A549 treated with GW870086 at 1 μM for 4 hours (cell line): Measurements from ENCODE around the gene KRTAP10-11. TPM values are rescaled to one million over a fixed set of nuclear protein-coding genes. Genes with fewer than 3 reads are reported as not detected.

Experiments
- total RNA-seq: library from RNA; stranded (reverse); fragments of 200-300 nt; extraction: Qiagen RNA extraction; gene quantifications from 5 replicates; pipeline ENCODE4 v1.2.3, GENCODE V29; 2022; ENCODE audit warnings: low read depth

Gene KRTAP10-11
- total RNA-seq: not detected in 5 replicates

GRCh38 chr21:44646366-44647221 lies at the start of gene KRTAP10-11:
TSS of gene KRTAP10-11 (plus strand) at chr21:44646414. CDS start at chr21:44646459, 45 bp downstream.

DNA sequence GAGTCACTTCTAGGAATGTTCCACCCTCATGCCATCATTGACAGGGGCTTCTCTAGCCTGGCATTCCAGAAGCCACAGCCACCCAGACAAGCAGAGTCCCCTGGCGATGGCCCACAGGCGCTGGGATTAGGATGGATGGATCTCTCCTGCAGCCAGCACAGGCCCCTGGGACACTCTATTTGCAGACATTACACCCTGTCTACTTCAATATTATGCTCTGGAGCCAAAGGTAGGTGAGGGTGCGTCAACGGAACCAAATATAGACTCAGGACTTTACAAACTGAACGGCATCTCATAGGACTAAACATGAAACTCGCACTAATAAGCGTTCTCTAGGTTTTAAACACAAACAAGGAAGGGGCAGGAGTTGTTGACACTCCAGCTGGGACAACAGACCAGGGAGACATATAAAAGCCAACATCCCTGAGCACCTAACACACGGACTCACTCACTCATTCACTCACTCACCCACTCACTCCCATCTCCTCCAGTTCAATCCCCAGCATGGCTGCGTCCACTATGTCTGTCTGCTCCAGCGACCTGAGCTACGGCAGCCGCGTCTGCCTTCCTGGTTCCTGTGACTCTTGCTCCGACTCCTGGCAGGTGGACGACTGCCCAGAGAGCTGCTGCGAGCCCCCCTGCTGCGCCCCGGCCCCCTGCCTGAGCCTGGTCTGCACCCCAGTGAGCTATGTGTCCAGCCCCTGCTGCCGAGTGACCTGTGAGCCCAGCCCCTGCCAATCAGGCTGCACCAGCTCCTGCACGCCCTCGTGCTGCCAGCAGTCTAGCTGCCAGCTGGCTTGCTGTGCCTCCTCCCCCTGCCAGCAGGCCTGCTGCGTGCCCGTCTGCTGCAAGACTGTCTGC lies 45.9 kb upstream of the KRTAP10-11 start, which contains the start of gene KRTAP10-7:
KRTAP10-7 (plus strand) TSS at position 480 of the 861 bp plus-strand sequence; CDS start at position 505, 25 bp downstream.

GRCh38 chr21:44612029-44612486 lies 34.2 kb upstream of the KRTAP10-11 start, which contains the start of gene KRTAP10-8:
TSS of gene KRTAP10-8 (plus strand) at chr21:44612079. CDS start at chr21:44612101, 22 bp downstream.

GRCh38 chr21:44626673-44627143 lies 19.5 kb upstream of the KRTAP10-11 start, which contains the start of gene KRTAP10-9:
TSS of gene KRTAP10-9 (plus strand) at chr21:44627093. CDS start at chr21:44627172, 79 bp downstream.

GRCh38 chr21:44637018-44637850 lies 9.0 kb upstream of the KRTAP10-11 start, which contains the start of gene KRTAP10-10:
TSS of gene KRTAP10-10 (plus strand) at chr21:44637356. CDS start at chr21:44637418, 62 bp downstream.

DNA sequence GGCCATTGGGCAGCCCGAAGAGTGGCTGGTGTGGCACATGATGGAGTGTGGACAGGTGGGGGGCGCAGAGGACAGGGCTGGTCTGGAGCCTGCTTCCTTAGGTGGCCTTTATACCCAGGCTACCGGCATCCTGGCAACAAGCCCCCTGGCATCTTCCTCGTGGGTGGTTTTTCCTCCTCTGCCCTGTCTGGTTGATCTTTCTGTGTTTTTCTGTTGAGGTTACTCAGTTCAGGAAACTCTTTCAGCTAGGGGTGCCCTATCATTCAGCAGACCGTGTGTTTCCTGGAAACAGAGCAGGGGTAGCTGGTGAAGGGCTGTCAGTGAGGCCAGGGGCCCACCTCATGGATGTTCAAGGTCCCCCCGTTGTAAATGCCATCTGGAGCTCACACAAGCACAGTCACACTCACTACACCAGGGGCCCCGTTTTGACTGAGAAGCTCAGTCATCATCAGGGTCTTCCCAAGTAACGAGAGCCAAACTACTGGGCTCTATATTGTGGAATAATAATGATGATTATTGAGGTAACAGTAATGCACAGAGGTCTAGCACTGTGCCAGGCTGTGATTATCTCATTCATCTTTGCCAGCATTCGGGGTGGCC lies 8.5 kb downstream of the KRTAP10-11 start, which contains the start of gene KRTAP12-4:
KRTAP12-4 (minus strand) TSS at position 84 of the 600 bp plus-strand sequence; CDS start at position 39, 45 bp downstream.

DNA sequence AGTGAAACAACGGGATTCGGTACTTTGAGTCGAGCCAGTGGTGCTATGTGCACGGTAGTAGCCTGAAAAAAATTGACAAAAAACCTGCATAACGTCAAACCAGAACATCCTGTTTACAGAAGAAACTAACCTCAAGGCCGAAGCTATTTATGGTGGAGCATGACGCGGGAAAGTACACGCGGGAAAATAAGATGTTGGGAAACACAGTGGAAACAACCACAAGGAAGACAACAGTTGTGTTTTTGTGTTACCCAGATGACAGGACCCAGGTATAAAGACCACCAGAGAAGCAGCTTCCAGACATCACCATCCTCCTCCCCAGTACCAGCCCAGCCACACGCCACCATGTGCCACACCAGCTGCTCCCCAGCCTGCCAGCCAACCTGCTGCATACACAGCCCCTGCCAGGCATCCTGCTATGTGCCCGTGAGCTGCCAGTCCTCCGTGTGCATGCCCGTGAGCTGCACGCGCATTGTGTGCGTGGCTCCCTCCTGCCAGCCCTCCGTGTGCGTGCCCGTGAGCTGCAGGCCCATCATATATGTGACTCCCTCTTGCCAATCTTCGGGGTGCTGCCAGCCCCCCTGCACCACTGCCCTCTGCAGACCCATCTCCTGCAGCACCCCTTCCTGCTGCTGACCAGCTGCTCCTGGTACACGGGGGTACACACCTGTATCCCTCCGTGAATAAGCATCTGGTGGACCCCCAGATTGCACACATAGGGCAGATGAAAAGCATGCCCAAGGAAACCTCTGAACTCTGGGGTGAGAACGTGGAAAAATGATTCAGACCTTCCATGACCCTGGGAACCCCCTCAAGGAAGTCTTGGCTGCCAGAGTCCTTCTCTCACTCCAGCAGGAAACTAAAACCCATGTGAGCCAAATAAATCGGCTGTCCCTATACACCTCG lies 11.7 kb downstream of the KRTAP10-11 start, which contains the start of gene KRTAP12-3:
KRTAP12-3 (plus strand) TSS at position 298 of the 906 bp plus-strand sequence; CDS start at position 346, 48 bp downstream.

DNA sequence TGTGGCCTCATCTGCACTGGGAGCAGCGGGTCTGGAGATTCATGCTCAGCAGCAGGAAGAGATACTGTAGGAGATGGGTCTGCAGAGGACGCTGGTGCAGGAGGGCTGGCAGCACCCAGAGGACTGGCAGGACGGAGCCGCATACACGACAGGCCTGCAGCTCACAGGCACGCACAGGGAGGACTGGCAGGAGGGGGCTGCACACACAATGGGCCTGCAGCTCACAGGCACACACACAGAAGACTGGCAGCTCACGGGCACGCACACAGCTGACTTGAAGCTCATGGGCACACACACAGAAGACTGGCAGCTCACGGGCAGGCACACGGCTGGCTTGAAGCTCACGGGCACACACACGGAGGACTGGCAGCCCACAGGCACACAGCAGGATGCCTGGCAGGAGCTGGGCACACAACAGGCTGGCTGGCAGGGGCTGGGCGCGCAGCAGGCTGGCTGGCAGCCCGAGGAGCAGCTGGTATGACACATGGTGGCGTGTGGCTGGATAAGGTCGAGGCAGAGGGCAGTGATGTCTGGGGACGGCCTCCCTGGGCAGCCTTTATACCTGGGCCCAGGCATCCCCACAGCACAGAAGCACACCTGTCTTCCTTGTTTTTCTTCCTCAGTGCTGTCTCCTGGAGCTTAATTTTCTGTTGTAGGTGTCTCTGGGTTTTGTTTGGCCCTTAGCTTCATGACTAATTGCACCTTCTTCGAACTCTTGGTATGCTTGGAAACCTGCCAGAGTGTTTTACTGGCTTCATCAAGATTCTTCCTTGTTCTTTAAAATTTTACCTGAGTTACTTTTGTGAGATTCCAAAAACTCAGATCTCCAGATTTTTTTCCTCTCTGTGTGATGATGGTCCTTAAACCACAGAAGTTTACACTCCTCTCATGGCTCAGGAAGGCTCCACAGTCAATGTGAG lies 20.4 kb downstream of the KRTAP10-11 start, which contains the start of gene KRTAP12-2:
KRTAP12-2 (minus strand) TSS at position 527 of the 920 bp plus-strand sequence; CDS start at position 486, 41 bp downstream.

GRCh38 chr21:44681861-44682579 lies 35.8 kb downstream of the KRTAP10-11 start, which contains the start of gene KRTAP12-1:
TSS of gene KRTAP12-1 (minus strand) at chr21:44682163. CDS start at chr21:44682123, 40 bp downstream.

Other genes with a start within 250 kb of the KRTAP10-11 start
- 1.2 to 2.1 TPM (median 1.9 TPM) in 5 replicates for gene LRRC3, start 190.9 kb upstream of the KRTAP10-11 start, total RNA-seq
- not detected in 5 replicates for gene KRTAP10-1, start 106.2 kb upstream of the KRTAP10-11 start, total RNA-seq
- not detected in 5 replicates for gene KRTAP10-2, start 94.9 kb upstream of the KRTAP10-11 start, total RNA-seq
- gene KRTAP10-3, start 87.6 kb upstream of the KRTAP10-11 start, total RNA-seq: not detected in 5 replicates
- gene KRTAP10-4, start 72.7 kb upstream of the KRTAP10-11 start, total RNA-seq: not detected in 5 replicates
- not detected in 5 replicates for gene KRTAP10-5, start 65.8 kb upstream of the KRTAP10-11 start, total RNA-seq
- gene KRTAP10-6, start 53.9 kb upstream of the KRTAP10-11 start, total RNA-seq: not detected in 5 replicates
- gene KRTAP10-7, start 45.8 kb upstream of the KRTAP10-11 start, total RNA-seq: not detected in 5 replicates
- gene KRTAP10-8, start 34.3 kb upstream of the KRTAP10-11 start, total RNA-seq: not detected in 5 replicates
- gene KRTAP10-9, start 19.3 kb upstream of the KRTAP10-11 start, total RNA-seq: not detected in 5 replicates
- not detected in 5 replicates for gene KRTAP10-10, start 9.1 kb upstream of the KRTAP10-11 start, total RNA-seq
- not detected in 5 replicates for gene KRTAP12-4, start 8.2 kb downstream of the KRTAP10-11 start, total RNA-seq
- gene KRTAP12-3, start 11.5 kb downstream of the KRTAP10-11 start, total RNA-seq: not detected in 5 replicates
- not detected in 5 replicates for gene KRTAP12-2, start 20.5 kb downstream of the KRTAP10-11 start, total RNA-seq
- not detected in 5 replicates for gene KRTAP12-1, start 35.7 kb downstream of the KRTAP10-11 start, total RNA-seq
- not detected in 5 replicates for gene KRTAP10-12, start 50.8 kb downstream of the KRTAP10-11 start, total RNA-seq
- gene TSPEAR, start 65.2 kb downstream of the KRTAP10-11 start, total RNA-seq: not detected in 5 replicates
- 27.9 to 39.8 TPM (median 35.6 TPM) in 5 replicates for gene UBE2G2, start 155.4 kb downstream of the KRTAP10-11 start, total RNA-seq
- gene SUMO3, start 171.6 kb downstream of the KRTAP10-11 start, total RNA-seq: 56.4 to 70.2 TPM (median 69.8 TPM) in 5 replicates
- gene PTTG1IP, start 227.3 kb downstream of the KRTAP10-11 start, total RNA-seq: 91.3 to 104 TPM (median 100 TPM) in 5 replicates